Stimulated activated CD4-positive, alpha-beta T cell treated with anti-CD3 and anti-CD28 coated beads, Interleukin-2, amount 100 ng/mL, for 24 hours (primary cell): ENCODE measurements around the gene FAM162A.
"Not testable (repeated sequence)": the region's sequence is repeated elsewhere in the genome, so short reads cannot be mapped to it uniquely, and the experiment has no call there.

Source experiments
- DNase-seq, 2 donors: peaks; one replicate each; pipeline ENCODE4 v3.0.0-alpha.2; 2020

The FAM162A gene, protein sequence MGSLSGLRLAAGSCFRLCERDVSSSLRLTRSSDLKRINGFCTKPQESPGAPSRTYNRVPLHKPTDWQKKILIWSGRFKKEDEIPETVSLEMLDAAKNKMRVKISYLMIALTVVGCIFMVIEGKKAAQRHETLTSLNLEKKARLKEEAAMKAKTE

DNA sequence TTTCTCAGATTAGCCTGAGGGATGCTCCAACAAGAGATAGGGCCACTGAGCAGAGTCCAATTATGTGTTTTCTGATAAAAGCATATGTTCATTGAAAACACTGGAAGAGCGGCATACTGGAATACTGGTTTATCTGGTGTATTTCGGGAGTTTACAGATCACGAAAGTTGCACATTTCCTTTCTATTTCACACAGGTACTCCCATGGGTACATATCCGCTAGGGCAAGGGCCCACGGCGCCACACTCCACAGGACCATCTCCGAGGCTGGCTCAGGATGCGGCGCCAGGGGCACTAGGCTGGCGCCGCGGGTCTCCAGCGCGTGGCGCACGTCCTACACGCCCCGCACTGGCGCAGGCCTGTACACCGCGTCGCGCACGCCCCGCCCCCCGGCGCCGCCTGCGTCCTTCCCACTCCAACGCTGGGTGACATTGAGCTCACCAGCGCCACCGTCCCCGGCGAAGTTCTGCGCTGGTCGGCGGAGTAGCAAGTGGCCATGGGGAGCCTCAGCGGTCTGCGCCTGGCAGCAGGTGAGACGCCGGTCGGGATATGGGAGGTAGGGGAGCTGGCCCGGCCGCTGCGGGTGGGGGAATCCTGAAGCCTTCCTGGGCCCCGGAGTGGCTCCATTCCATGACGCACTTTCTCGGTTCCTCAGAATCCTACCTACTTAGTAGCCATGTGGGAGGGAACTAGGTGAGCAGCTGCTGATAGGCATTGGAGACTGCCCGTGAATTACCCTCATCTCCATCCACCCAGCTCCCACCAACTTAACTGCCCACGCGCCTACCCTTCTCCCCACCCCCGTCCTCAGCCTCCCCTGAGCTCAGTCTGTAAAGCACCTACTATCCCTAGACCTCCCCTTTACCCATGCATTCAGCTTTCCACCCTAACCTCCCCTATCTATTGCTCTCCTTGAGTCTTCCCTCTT is at the start of gene FAM162A:
FAM162A (plus strand) TSS at position 412 of the 927 bp plus-strand sequence; CDS start at position 496, 84 bp downstream.
- DNase-seq = peak; percentile 93 to 95

DNA sequence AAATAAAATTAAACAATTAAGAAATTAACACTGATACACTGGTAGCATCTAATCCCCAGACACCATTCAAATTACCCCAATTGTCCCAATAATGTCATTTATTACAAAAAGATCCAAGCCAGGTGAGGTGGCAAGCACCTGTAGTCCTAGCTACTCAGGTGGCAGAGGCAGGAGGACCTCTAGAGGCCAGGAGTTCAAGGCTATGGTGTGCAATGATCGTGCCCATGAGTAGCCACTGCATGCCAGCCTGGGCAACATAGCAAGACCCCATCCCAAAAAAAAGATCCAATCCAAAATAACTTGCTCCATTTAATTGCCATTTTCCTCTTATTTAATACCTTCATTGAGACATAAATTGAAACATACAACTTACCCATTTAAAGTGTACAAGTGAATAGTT is 41.2 kb upstream of the FAM162A start:
- DNase-seq = no peak

DNA sequence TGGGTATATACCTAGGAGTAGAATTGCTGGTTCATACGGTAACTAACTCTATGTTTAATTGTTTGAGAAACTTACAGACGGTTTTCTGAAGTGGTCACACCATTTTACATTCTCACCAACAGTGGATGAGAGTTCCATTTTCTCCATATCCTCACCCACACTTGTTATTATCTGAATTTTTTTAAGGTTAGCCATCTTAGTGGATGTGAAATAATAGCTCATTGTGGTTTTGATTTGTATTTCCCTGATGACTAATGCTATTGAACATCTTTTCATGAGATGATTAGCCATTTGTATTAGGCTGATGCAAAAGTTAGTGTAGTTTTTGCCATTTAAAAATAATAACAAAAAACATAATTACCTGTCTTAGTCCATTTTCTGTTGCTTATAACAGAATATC is 40.3 kb upstream of the FAM162A start:
- DNase-seq = no peak

DNA sequence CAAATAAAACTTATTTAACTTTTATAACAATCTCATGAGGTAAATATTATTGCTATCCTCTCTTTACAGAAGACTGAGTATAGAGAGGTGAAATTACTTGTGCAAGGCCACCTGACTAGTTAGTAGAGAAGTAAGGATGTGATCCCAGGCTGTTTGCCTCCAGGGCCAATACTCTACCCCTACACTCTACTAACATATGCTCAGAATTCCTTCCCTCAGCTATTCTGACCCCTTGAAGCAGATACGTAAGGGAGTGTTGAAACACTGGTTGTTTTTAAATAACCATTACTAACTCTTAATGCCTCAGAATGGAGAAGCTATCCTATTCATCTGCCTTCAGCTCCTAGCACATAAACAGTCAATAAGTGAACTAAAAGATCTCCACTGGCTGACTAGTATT is 34.8 kb upstream of the FAM162A start:
- no peak for DNase-seq

DNA sequence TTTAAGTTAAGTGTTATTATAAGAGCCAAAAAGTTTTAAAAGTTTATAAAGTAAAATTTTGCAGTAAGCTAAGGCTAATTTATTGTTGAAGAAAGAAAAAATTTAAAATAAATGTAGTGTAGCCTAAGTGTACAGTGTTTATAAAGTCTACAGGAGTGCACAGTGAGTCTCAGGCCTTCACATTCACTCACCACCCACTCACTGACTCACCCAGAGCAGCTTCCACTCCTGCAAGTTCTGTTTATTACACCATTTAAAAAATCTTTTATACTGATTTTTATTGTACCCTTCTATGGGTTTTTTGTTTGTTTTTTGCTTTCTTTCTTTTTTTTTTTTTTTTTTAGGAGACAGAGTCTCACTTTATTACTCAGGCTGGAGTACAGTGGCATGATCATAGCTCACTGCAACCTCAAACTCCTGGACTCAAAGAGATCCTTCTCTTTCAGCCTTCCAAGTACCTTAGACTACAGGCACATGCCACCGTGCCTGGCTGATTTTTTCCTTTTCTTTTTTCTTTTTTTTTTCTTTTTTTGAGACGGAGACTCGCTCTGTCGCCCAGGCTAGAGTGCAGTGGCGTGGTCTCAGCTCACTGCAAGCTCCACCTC is 33.1 kb upstream of the FAM162A start:
- DNase-seq = no peak

DNA sequence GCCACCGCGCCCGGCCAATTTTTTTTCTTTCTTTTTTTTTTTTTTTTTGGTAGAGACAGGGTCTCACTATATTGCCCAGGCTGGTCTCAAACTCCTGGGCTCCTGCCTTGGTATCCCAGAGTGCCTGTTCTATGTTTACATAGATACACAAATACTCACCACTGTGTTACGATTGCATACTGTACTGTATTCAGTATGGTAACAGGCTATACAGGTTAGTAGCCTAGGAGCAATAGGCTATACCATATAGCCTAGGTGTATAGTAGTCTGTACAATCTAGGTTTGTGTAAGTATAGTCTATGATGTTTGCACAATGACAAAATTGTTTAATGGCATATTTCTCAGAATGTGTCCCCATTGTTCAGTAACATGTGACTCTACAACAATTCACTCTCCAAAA is 32.4 kb upstream of the FAM162A start:
- no peak for DNase-seq

DNA sequence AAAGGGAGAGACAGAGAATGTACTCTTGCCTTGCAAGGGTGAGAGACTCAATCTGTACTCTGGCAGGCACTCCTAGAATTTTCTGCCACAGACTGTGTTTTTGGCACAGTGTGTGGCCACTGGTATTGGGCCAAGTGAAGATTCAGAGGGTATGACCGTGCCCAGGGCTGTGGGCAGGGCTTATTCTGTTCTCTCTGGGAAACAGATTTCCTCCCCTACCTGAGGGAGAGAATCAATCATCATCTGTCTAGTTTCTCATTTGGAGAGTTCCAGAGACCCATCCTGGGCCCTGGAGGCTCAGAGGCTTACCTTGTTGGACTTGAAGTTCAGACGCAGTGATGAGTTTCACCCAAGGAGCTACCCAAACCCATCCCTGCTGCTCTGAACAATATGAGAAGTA is 30.8 kb upstream of the FAM162A start:
- no peak for DNase-seq

DNA sequence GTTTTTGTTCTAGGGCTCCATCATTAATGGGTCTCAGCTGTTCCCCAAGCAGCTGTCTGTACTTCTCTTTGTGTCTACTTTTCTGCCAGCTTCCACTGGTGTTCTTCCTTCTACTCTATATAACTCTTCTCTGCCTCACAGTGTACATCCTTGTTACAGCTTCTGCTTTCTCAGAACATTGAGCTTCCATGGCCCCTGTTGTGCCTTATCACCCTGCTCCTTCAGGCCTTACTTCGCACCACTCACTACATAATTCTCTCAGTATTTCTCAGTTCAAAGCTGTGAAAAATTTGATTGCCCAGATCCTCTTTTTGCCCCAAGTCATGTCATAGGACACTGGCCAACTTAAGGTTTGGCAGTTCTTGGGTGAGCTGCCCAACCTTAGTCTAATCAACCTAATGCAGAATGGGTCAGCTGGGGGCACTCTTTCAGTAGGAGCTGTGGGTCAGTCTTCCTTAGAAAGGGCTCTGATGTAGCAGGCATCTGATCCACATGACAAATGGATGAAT is 30.0 kb upstream of the FAM162A start:
- DNase-seq = no peak

DNA sequence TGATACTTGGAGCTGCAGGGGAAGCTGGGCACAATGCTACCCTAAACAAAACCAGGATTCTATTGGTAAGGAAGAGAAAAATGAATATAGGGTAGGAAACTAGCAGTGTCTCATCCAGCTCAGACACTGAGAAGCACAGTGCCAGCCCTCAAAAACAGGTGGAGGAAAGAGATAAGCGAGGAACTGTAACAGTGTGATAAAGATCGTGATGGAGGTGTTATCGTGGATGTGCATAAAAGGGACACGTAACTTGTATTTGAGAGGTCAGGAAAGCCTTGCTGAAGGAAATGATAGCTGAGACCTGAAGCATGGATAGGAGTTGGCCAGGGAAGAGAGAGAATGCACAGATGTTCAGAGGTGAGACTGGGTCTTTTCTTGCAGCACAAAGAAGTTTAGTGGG is 28.4 kb upstream of the FAM162A start:
- DNase-seq = no peak

DNA sequence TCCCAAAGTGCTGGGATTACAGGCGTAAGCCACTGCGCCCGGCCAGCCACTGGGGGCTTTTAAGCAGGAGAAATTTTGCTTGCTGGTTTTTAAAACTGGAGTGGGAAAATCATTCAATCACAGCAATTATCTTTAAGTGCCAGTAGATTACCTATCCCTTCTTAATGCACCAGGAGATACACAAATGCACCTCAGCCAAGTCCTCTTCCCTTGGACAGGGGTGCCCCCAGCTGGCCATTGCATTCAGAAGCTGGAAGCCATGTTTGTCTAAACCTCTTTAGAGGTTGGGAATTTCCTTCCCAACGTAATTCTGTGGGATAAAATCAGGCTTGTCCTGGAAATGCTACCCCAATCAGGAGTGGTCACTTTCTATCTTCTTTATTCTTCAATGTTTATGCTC is 27.6 kb upstream of the FAM162A start:
- DNase-seq = peak; percentile 5 to 22

DNA sequence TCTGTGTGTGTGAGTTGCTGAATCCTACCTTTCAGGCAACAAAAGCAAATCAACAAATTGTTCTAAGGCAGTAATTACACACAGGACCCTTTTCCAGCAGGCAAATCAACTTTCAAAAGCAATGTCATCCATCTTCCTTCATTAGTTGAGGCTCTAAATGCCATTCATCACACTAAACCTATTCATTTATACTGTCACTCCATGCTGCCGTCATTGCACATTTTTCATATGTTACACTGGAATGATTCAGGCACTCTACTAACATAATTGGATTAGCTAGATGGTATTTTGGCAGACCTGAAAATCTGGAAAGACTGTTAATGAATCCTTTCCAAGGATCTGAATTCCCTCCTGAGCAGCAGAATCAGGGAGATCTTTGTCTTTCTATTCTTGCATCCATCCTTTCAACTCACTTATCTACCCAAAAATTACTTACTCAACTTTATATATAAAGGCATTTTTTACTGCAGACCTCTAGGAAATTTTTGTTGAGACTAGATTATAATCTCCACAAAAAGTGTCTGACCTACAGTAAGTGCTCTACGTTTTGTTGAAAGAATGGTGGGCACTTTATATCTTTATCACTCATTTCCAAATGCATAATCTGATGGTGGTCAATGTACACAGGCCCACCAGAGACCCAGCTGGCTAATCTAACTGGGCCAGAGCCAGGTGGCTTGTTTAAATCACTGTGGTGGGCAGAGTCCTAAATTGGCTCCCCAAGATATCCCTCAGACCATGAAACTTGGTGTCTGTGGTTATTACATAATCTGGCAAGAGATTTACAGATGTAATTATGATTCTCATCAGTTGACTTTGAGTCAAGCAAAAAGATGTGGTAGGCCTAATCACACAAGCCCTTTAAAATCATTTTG is 25.9 kb upstream of the FAM162A start:
- DNase-seq = no peak

DNA sequence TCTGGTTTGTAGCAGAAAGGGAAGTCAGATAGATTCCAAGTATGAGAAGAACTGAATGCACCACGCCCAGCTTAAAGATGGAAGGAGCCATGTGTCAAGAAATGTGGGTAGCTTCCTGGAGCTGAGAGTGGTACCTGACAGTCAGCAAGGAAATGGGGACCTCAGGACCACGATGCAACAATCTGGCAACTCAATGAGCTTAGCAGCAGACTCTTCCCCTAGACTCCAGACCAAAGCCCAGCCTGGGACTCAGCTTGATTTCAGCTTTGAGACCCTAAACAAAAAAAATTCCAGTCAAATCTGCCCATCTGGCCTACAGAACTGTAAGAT is 25.3 kb upstream of the FAM162A start:
- DNase-seq = no peak

DNA sequence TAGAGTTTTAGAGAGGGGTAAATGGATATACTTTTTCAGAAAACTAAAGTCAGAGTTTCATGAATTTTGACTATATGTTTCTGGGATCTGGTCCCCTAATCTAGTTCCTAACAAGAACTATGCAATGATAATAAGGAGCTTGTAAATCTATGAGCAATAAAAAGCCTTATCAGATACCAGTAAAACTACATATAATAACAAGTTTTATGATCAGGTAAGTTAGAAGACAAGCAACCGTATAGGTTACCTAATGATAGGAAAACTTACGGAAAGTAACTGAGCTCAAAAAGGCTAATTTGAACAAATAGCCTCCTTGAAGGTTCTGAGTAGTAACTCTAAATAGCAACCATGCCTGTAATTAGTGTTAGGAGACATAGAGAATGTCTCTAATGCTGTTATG is 22.0 kb upstream of the FAM162A start:
- DNase-seq = no peak

DNA sequence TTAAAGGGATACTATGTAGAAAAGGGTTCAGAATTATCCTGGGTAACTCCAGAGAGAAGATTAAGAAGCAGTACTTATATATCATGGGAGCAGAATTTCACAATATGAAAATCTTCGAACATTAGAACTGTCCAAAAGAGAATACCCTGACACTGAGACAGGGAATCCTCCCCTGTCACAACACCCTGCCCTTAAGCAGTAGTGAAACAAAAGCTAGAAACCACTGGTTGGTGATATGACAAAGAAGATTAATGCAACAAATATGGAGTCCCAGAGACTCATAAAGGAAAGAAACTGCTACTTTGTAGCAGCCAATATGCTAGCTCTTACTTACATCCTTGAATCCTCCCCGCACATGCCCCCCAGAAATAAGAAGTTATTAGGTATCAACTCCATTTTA is 19.5 kb upstream of the FAM162A start:
- no peak for DNase-seq

DNA sequence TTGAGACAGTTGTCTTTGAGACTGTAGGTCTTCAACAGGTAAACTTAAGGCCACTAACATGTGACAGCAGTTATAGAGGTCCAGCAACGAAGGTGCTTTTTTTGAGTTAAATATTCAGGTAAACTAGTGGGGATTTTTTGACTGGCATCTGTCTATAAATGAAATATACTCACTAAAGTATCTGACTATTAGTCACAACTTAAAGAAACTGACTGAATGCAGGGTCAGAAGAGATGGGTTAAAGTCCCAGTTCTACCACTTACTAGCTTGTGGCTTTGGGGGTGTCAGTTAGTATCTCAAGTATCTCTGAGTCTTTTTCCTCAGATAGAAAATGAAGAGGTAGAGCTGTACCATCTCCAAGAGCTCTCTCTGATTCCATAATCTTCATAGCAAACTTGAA is 18.9 kb upstream of the FAM162A start:
- no peak for DNase-seq

DNA sequence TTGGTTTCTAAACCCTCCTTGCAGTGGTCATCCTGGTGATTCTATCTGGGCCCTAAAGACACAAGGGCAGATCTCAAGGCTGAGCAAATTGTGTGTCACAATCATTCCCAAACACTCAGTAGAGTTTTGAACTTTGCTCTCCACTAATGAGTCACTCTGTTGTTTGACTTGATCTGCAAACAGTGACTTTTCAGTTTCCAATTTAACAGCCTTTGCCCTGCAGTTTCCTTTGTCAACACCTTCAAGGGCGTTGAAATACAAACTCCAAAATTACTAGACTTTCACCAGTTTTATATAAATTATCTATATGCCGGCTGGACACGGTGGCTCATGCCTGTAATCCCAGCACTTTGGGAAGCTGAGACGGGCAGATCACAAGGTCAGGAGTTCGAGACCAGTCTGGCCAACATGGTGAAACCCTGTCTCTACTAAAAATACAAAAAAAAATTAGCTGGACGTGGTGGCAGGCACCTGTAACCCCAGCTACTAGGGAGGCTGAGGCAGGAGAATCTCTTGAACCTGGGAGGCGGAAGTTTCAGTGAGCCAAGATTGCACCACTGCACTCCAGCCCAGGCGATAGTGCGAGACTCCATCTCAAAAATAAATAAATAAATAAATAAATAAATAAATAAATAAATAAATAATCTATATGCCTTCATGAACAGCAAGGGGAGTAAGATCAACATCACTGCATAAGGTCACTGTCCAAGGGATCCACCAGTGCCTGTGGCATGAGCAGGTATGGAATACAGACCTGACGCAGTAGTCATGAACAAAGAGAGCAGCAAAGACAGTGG is 18.2 kb upstream of the FAM162A start:
- not testable (repeated sequence) for DNase-seq

DNA sequence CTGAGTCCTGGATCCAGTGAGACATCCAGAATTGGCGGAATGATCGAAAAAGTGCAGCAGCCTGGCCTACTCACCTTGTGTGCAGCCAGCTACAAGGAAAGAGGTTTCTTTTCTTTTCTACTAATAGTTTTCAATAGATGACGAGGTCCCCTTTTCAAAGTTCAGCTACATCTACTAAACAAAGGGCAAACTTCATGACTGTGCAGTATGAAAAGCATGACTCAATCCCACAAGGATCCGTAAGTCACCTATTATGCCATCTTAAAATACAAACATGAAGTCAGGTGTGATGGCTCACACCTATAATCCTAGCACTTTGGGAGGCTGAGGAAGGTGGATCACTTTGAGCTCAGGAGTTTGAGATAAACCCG is 17.6 kb upstream of the FAM162A start:
- DNase-seq = no peak

DNA sequence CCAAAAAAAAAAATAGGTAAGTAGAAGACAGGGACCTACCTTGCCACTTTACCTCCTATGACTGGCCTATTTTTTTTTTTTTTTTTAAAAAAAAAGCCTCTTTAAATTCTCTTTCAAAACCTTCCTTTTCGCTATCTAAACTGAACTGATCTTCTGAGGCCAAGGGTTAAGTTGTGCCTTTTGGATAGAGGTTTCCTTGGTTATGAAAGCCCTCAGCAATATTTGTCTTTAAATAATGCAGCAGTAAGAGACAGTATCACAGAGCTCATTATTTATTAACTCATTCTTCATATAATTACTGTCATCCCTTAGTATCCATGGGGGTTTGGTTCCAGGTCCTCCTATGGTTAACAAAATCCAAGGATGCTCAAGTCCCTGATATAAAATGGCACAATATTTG is 9.9 kb upstream of the FAM162A start:
- no peak for DNase-seq

DNA sequence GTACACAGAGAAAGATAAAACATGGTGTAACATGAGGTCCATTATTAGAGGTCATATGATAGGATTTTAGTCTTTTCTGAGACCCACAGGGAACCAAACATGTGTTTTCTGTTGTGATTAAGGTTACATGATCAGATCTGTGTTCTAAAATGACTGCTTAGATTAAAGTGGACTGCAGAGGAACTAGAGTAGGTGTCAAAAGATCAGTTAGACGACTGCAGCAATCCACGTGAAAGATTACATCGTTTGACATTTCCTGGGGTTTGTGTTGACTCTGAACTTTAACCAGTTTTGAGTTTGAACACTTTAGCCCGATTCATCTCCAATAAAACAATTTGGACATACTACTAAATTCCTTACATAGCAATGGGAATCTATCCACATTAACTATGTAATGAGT is 6.0 kb upstream of the FAM162A start:
- no peak for DNase-seq

DNA sequence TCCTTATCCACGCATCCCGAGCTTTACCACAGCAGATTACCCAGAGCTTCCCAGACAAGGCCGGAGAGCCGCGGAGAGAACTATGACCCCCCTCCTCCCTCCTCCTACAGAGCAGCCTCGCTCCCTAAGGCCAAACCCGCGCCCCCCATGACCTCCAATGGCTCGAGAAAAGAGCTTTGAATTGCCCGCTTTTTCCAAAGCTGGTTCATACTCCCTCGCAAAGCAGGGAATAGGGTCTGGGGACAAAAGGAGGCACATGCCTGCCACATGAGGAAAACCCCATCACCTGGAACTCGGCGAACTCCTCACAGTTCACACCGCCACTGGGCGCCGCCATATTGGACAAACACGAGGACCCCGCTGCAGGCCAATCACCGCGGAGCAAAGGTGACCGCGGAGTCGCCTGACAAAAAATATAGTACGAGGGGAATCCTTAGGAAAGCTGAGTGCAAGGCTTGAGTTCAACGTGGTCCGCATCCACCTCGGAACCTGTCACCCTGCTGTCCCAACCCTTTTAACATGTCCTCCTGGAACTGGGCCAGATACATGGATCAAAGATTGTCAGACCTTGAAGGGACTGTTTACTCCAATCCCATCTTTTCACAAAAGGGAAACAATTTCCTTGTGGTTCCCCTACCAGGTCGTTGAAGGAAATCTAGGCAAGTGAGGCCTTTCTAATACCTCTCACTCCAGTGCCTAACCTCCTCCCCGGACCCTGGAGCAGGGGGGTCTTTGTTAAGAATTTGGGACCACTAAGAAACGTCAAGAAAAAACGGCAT is 905 bp upstream of the FAM162A start, which contains the start of gene MIX23:
MIX23 (minus strand) TSS at position 344 of the 779 bp plus-strand sequence; CDS start at position 337, 7 bp downstream.
- peak; percentile 88 to 90 for DNase-seq

DNA sequence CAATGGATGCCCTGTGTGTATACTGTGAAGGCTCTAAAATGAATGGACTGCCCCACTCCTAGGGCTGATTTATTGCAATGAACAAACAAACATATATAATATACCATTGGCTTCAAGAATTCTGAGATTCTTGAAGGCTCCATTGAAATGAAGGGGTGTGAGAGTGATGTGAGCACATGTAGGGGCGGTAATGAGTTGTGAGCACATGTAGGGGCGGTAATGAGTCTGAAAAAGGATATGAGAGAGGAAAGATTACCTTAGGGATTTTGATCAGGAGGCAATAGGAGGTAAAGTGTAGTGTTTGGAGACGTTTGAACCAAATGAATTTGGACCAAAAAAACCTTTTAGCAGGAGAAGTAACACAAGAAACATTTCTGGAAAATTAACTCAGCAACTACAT is 3.7 kb downstream of the FAM162A start:
- no peak for DNase-seq
